Measurements from ENCODE around the gene FALEC. TPM values are rescaled to one million over a fixed set of nuclear protein-coding genes. Genes with fewer than 3 reads are reported as not detected.

Gene FALEC
- polyA plus RNA-seq, 1 donor from 2014 or later, result not detected

DNA sequence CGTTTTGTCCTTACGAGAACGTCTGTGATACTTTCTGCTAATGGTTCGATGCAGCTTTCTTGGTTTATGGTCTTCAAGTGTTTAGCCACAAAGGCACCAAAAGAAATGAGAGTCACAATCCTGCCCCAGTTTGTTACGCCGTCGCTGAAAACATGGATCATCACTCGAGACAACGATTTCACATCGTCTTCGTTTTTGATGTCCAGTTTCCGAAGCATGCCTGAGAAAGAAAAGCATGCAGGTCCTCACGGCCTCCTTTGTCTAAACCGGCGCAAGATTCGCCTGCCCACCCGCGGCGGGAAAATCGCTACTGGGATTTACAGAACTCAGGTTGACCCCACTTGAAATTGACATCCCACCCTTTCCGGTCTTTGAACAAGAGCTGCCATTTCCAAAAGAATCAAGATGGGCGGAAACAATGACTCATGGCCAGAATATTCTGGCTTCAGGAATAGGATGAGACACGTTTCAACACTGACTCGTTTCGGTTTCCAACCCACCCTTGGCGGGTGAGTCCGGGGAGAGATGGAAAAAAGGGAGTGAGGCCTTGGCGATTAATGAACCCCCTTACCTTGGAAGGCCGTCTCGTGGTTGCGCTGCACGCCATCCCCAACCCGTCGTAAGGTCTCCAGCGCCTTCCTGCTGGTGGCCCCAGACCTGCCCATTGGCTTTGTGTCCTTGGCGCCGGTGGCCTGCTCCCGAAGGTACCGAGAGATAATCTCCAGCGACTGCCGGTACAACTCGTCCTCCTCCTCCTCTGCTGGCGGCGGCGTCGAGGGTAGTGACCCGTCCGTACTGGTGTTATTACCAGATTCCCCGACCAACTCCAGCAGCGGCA, 62.9 kb downstream of the FALEC start:
- Histone ChIP-seq H3K79me2 (replicated peaks; ENCODE audit: insufficient read depth, low read length) (peaks cover 54% of the 10 kb centered on the region), H3K27me3 (ENCODE audit: insufficient read depth, low read depth, low read length) (no peaks in the 10 kb centered on the region), H3K9ac (ENCODE audit: low read length) (peak overlapping the region; percentile 100), H3K4me3 (ENCODE audit: low read length) (peak overlapping the region; percentile 100), H3K27ac (ENCODE audit: low read length) (peak overlapping the region; percentile 100), H3K9me2 (ENCODE audit: insufficient read depth, low read length) (no peaks in the 10 kb centered on the region), H3K36me3 (ENCODE audit: insufficient read depth, low read length) (peaks cover 16% of the 10 kb centered on the region), H3F3A (ENCODE audit: insufficient read depth, low read length, poor library complexity, severe bottlenecking) (peaks cover 9% of the 10 kb centered on the region), H2AFZ (ENCODE audit: low read depth, low read length) (peak overlapping the region; percentile 11), H3K9me3 (ENCODE audit: low read length) (no peaks in the 10 kb centered on the region), H4K20me1 (ENCODE audit: insufficient read depth) (peaks cover 27% of the 10 kb centered on the region), H3K4me2 (ENCODE audit: low read length) (peak overlapping the region; percentile 93)
- TF ChIP-seq EZH2 (IDR thresholded peaks at IDR 0.05; ENCODE audit: borderline replicate concordance, insufficient read depth, low read length, poor library complexity, severe bottlenecking) (no peak), REST (IDR thresholded peaks at IDR 0.05; ENCODE audit: borderline replicate concordance) (peak; percentile 69), TAF1 (IDR thresholded peaks at IDR 0.05; ENCODE audit: low read depth) (no peak), MXI1 (conservative IDR thresholded peaks at IDR 0.05; ENCODE audit: poor library complexity, severe bottlenecking) (peak; percentile 50), CTCF (IDR thresholded peaks at IDR 0.05; ENCODE audit: poor library complexity, severe bottlenecking) (no peak), SMC3 (conservative IDR thresholded peaks at IDR 0.05; ENCODE audit: poor library complexity) (no peak)

DNA sequence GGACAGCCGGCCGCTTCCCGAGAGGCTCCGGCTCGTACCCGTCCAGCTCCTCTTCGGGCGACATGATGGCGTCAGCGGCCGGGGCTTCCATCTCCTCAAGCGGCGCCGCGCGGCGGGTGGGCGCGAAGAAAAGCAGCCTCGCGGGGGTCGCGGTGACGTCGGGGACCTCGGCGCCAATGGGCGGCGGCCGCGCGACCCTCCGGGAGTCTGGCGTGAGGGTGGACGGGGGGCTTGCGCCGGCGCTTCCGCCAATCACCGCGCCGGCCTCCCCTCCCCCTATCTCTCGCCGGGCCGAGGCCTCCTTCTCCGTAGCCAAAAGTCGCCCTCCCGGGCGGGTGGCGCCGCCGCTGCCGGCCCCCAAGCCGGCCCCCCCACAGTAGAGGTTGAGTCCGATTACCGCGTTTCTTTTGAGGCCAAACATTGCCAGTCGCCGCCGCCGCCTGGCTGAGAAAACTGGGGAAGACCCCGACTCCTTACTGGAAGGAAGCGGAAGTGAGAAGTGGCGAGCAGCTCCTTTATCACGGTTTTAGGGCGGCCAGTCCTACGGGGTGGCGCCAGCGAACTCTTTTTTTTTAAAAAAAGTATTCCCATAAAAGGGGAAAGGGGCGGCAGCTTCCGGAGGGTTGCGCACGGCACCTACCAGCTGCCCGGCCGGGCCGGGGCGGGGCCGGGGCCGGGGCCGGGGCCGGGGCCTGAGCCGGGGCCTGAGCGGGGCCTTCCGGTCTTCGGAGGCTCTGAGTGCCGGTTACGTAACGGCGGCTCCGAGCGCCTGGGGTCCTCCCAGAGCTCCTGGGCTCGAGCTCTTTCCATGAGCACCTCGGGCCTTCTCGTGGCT, 63.8 kb downstream of the FALEC start, which contains the start of gene MCL1:
Gene MCL1, minus strand, starts transcription at position 501 of the 835 bp plus-strand sequence. Its CDS starts 80 bp downstream, at position 421.
- Histone ChIP-seq H3K9me3 (ENCODE audit: low read length) (no peaks in the 10 kb centered on the region), H3K4me3 (ENCODE audit: low read length) (peak within 1 kb of the TSS; percentile 100), H3K4me2 (ENCODE audit: low read length) (peak within 1 kb of the TSS; percentile 90), H3K9me2 (ENCODE audit: insufficient read depth, low read length) (no peaks in the 10 kb centered on the region), H2AFZ (ENCODE audit: low read depth, low read length) (peak within 1 kb of the TSS; percentile 30), H4K20me1 (ENCODE audit: insufficient read depth) (peaks cover 27% of the 10 kb centered on the region), H3K36me3 (ENCODE audit: insufficient read depth, low read length) (peaks cover 16% of the 10 kb centered on the region), H3K9ac (ENCODE audit: low read length) (peak within 1 kb of the TSS; percentile 100), H3F3A (ENCODE audit: insufficient read depth, low read length, poor library complexity, severe bottlenecking) (peaks cover 9% of the 10 kb centered on the region), H3K27ac (ENCODE audit: low read length) (peak within 1 kb of the TSS; percentile 100), H3K27me3 (ENCODE audit: insufficient read depth, low read depth, low read length) (no peaks in the 10 kb centered on the region), H3K79me2 (replicated peaks; ENCODE audit: insufficient read depth, low read length) (peaks cover 47% of the 10 kb centered on the region)
- TF ChIP-seq EZH2 (IDR thresholded peaks at IDR 0.05; ENCODE audit: borderline replicate concordance, insufficient read depth, low read length, poor library complexity, severe bottlenecking), result no peak
- no peak for TF ChIP-seq CTCF (IDR thresholded peaks at IDR 0.05; ENCODE audit: poor library complexity, severe bottlenecking)
- TF ChIP-seq TAF1 (IDR thresholded peaks at IDR 0.05; ENCODE audit: low read depth), result peak; percentile 96
- no peak for TF ChIP-seq RAD21 (conservative IDR thresholded peaks at IDR 0.05)
- TF ChIP-seq EP300 (conservative IDR thresholded peaks at IDR 0.05; ENCODE audit: poor library complexity, severe bottlenecking), result peak; percentile 84
- no peak for TF ChIP-seq SMC3 (conservative IDR thresholded peaks at IDR 0.05; ENCODE audit: poor library complexity)
- peak; percentile 25 for TF ChIP-seq MXI1 (conservative IDR thresholded peaks at IDR 0.05; ENCODE audit: poor library complexity, severe bottlenecking)
- TF ChIP-seq REST (IDR thresholded peaks at IDR 0.05; ENCODE audit: borderline replicate concordance), result peak; percentile 77
- peak; percentile 92 for TF ChIP-seq POLR2AphosphoS5 (IDR thresholded peaks at IDR 0.05)
